Measurements from ENCODE around the gene DPP10.

- TF ChIP-seq SUZ12 (IDR thresholded peaks at IDR 0.05; ENCODE audit: unreplicated experiment): no peak
- TF ChIP-seq TCF12 (IDR thresholded peaks at IDR 0.05; ENCODE audit: low read depth, low read length): no peak
- no peak for TF ChIP-seq EZH2 (IDR thresholded peaks at IDR 0.05; ENCODE audit: borderline replicate concordance, control insufficient read depth, low read depth, low read length)
- no peak for TF ChIP-seq POLR2AphosphoS5 (IDR thresholded peaks at IDR 0.05; ENCODE audit: low read length)
- no peak for TF ChIP-seq PRDM15 (CRISPR knock-in tag; IDR thresholded peaks at IDR 0.05)
Measured at GRCh38 chr2:115746151-115746550, 1303.7 kb downstream of the DPP10 start.

Data from GM12878 (cell line).